Measurements from ENCODE around the gene ARHGEF4. TPM values are rescaled to one million over a fixed set of nuclear protein-coding genes. Genes with fewer than 3 reads are reported as not detected.

Gene ARHGEF4
- total and polyA plus RNA-seq, 2 donors (not counting 3 experiments of a cell fraction or from before 2014, with no cell fraction given): not detected

DNA sequence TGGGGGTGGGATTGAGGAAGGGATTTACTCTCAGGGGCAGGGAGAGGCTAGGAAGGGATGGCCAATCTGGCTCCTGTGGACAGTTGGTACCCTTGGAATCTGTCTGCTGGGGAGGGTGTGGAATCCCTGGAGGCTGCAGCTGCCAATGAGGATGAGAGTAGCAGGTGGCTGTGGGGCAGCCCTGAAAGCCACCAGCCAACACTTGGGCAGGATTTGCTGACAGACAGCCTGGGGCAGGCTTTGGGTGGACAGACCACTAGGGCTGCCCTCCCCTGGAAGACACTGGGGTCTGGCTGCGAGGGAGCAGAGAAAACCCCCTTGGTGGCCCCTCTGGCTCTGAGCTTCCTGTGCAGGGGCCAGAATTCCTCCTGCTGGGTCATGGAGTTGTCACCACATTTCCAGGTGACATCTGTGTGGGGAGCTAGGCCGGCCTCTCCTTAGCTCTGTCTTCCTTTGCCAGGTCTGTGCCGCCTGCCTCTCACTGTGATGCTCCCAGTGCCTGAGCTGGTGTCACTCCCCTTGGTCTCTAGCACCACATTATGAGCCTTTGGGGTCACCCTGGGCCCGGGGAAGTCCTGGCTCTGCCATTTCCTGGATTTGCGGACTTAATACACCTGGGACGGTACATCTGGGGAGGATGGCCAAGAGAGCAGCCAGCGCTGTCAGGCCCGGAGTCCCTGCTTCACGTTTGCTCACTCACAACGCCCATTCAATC is 13.4 kb upstream of the ARHGEF4 start:
- Histone ChIP-seq H3K9me1 (replicated peaks; ENCODE audit: control insufficient read depth, extremely low read depth, insufficient read depth, low read length) (no peaks in the 10 kb centered on the region), H3K4me2 (ENCODE audit: insufficient read depth, low read length) (no peak overlapping the region), H3K27me3 (ENCODE audit: control insufficient read depth in 2 of 2, insufficient read depth in 2 of 2, low read length in 2 of 2) (no peaks in the 10 kb centered on the region), H3K9me3 (replicated peaks; ENCODE audit: control insufficient read depth, insufficient read depth, low read length) (no peaks in the 10 kb centered on the region), H3K79me2 (ENCODE audit: control insufficient read depth, insufficient read depth, low read length) (no peaks in the 10 kb centered on the region), H4K20me1 (replicated peaks; ENCODE audit: control insufficient read depth, extremely low read depth, insufficient read depth, low read length) (no peaks in the 10 kb centered on the region), H3K36me3 (ENCODE audit: control insufficient read depth in 2 of 2, extremely low read depth in 1 of 2, insufficient read depth in 2 of 2, low read length in 2 of 2) (no peaks in the 10 kb centered on the region), H3K9ac (replicated peaks; ENCODE audit: extremely low read depth, insufficient read depth, low read length) (no peak overlapping the region), H2AFZ (ENCODE audit: low read depth, low read length) (no peak overlapping the region), H3K4me3 (replicated peaks in 1 of 3; ENCODE audit: insufficient read depth in 1 of 3, low read depth in 1 of 3, low read length in 3 of 3) (no peak overlapping the region), H3K4me1 (ENCODE audit: control insufficient read depth, extremely low read depth, insufficient read depth, low read length) (no peaks in the 10 kb centered on the region), H3K27ac (ENCODE audit: insufficient read depth, low read depth, low read length) (no peak overlapping the region)
- POLR2A ChIA-PET: no interaction called here
- intact Hi-C loops (cut with micrococcal nuclease) (no loop called here), dilution Hi-C loops (cut with MboI; ENCODE audit: extremely low pct_ligation_motif_present, low sequenced_read_pairs) (no loop called here)
- FAIRE-seq (no peak), DNase-seq (ENCODE audit: low read depth, low spot score) (no peak)
- BruUV-seq (replicated peaks): no TSS peak
- CTCF ChIA-PET: interaction anchor here (1.1 to 2.2 kb wide), 2 partner anchors 26 to 50 kb away, joined by 3 to 13 read pairs; no protein-coding TSS in a partner anchor
- TF ChIP-seq FOS (IDR thresholded peaks at IDR 0.05; ENCODE audit: borderline replicate concordance, insufficient read depth, low read length) (no peak), POLR2AphosphoS5 (IDR thresholded peaks at IDR 0.05; ENCODE audit: insufficient read depth, low read depth, low read length) (no peak), MYC (IDR thresholded peaks at IDR 0.05; ENCODE audit: low read depth, low read length) (no peak), GATA2 (IDR thresholded peaks at IDR 0.05; ENCODE audit: insufficient read depth, insufficient read length, low read depth, low read length) (no peak), JUN (IDR thresholded peaks at IDR 0.05; ENCODE audit: borderline replicate concordance, insufficient read depth, insufficient read length, low read depth) (no peak), POLR2A (IDR thresholded peaks at IDR 0.05; ENCODE audit: low read depth, low read length) (no peak), EZH2 (IDR thresholded peaks at IDR 0.05; ENCODE audit: borderline replicate concordance, low read depth, low read length, severe bottlenecking) (no peak), CTCF (IDR thresholded peaks at IDR 0.05; ENCODE audit: extremely low read depth in 1 of 2, insufficient read depth in 1 of 2, low read depth in 1 of 2, low read length in 2 of 2) (no peak)
- TF ChIP-seq, protein P1, sequence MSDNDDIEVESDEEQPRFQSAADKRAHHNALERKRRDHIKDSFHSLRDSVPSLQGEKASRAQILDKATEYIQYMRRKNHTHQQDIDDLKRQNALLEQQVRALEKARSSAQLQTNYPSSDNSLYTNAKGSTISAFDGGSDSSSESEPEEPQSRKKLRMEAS (IDR thresholded peaks at IDR 0.05; ENCODE audit: insufficient read depth, insufficient read length): no peak

All from endothelial cell of umbilical vein (primary cell).